ENCODE results near the gene CAPN2. TPM values are rescaled to one million over a fixed set of nuclear protein-coding genes. Genes with fewer than 3 reads are reported as not detected.

Gene CAPN2
- total RNA-seq, 3 donors from 2014 or later (not counting 1 experiment from before 2014, with no cell fraction given): 228 to 275 (median 236) TPM

DNA sequence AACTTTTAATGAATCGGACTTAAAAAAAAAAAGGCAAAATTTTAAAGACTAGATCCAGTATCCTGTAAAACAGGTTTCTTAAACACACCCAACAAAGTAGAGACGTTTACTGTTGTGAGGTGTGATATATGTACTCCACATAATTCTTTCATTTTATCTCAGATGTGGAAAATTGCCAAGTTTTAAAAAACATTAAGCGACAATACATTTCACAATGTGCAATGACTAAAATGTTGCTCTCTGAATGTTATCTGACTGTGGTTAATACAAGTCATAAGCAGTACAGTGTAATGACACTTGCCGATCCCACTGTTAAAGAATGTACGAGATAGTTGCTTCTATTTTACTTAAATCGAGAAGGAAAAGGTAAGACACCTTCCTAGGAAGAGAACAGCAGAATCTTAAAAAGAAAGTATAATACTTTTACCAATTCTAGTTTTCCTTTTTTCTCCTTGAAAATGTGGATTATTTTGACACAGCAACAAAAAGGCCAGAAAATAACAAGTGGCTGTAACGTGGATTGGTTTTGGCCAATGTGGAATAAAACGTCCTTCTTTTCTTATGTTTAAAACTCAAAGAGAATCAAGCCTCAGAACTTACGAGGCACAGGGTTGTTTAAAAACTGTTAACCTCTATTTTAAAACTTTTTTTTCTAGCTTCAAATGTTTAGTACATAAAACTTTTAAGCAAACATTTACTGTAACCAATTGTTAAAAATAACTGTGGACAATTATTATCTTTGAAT, 82.0 kb downstream of the CAPN2 start:
- DNase-seq: no peak
- peaks cover 34% of the 10 kb centered on the region for H3K36me3 ChIP-seq (ENCODE audit: control insufficient read depth, insufficient read depth, low read length)
- H3K36me3 Mint-ChIP-seq: peaks cover 27% of the 10 kb centered on the region
- 92% methylated on average over 6 of the region's 9 CpGs for WGBS (ENCODE audit: insufficient coverage)
- no peaks in the 10 kb centered on the region for H3K9me3 Mint-ChIP-seq
- TF ChIP-seq CTCF (IDR thresholded peaks at IDR 0.05): no peak
- H3K4me3 ChIP-seq (ENCODE audit: low read length): no peak overlapping the region
- H3K27ac ChIP-seq (ENCODE audit: low read length): no peak overlapping the region
- no peaks in the 10 kb centered on the region for H3K9me3 ChIP-seq (ENCODE audit: control insufficient read depth, insufficient read depth, low read length)
- no peaks in the 10 kb centered on the region for H3K27me3 ChIP-seq (ENCODE audit: control insufficient read depth, insufficient read depth, low read length)
- H3K4me1 Mint-ChIP-seq: no peaks in the 10 kb centered on the region
- no peaks in the 10 kb centered on the region for H3K27me3 Mint-ChIP-seq (ENCODE audit: low read depth in 2 of 2)
- no peak for ATAC-seq
- H3K4me3 Mint-ChIP-seq: no peak overlapping the region
- no peak overlapping the region for H3K27ac Mint-ChIP-seq
- H3K4me1 ChIP-seq (ENCODE audit: control insufficient read depth, insufficient read depth, low read length): no peaks in the 10 kb centered on the region
- intact Hi-C loops (cut with micrococcal nuclease): no loop called here

DNA sequence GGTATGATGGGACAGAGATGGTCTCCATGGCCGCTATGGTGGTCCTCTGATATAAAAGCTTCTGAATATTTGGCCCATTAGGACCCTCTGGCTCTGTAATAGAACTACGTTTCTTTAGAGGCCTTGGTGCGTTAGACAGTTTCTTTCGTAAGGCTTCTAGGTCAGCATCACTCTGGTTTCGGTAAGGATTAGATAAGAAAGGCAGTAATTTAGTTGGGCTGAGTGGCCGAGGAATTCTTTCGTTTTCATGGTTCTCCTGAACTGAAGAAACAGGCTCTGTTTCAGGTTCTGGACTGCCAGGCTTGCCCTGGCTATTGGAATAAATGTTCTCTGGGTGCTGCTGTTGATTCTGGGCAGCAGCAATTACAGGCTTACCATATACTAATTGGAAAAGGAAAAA, 83.9 kb downstream of the CAPN2 start:
- Histone ChIP-seq H3K4me1 (ENCODE audit: control insufficient read depth, insufficient read depth, low read length) (no peaks in the 10 kb centered on the region), H3K27me3 (ENCODE audit: control insufficient read depth, insufficient read depth, low read length) (no peaks in the 10 kb centered on the region), H3K4me3 (ENCODE audit: low read length) (no peak overlapping the region), H3K27ac (ENCODE audit: low read length) (no peak overlapping the region), H3K36me3 (ENCODE audit: control insufficient read depth, insufficient read depth, low read length) (peaks cover 42% of the 10 kb centered on the region), H3K9me3 (ENCODE audit: control insufficient read depth, insufficient read depth, low read length) (no peaks in the 10 kb centered on the region)
- TF ChIP-seq CTCF (IDR thresholded peaks at IDR 0.05): no peak
- over 99% methylated on average over 7 of the region's 7 CpGs for WGBS (ENCODE audit: insufficient coverage)
- no peak for ATAC-seq
- Mint-ChIP-seq H3K36me3 (peaks cover 41% of the 10 kb centered on the region), H3K4me3 (no peak overlapping the region), H3K9me3 (no peaks in the 10 kb centered on the region), H3K27ac (no peak overlapping the region), H3K4me1 (no peaks in the 10 kb centered on the region), H3K27me3 (ENCODE audit: low read depth in 2 of 2) (no peaks in the 10 kb centered on the region)
- DNase-seq: no peak
- intact Hi-C loops (cut with micrococcal nuclease): no loop called here

- H3K27ac Mint-ChIP-seq: no peak overlapping the region
- H3K36me3 ChIP-seq (ENCODE audit: control insufficient read depth, insufficient read depth, low read length): peaks cover 61% of the 10 kb centered on the region
These were observed 89.7 kb downstream of the CAPN2 start for GRCh38 chr1:223802032-223802431.

More at GRCh38 chr1:223802032-223802431, 89.7 kb downstream of the CAPN2 start:
- H3K27me3 Mint-ChIP-seq (ENCODE audit: low read depth in 2 of 2): no peaks in the 10 kb centered on the region
- Histone ChIP-seq H3K27me3 (ENCODE audit: control insufficient read depth, insufficient read depth, low read length) (no peaks in the 10 kb centered on the region), H3K4me1 (ENCODE audit: control insufficient read depth, insufficient read depth, low read length) (no peaks in the 10 kb centered on the region), H3K27ac (ENCODE audit: low read length) (no peak overlapping the region), H3K9me3 (ENCODE audit: control insufficient read depth, insufficient read depth, low read length) (no peaks in the 10 kb centered on the region), H3K4me3 (ENCODE audit: low read length) (no peak overlapping the region)
- ATAC-seq (no peak), DNase-seq (no peak)
- no peaks in the 10 kb centered on the region for H3K9me3 Mint-ChIP-seq
- WGBS (ENCODE audit: insufficient coverage): 90% methylated on average over 7 of the region's 7 CpGs
- H3K4me1 Mint-ChIP-seq: no peaks in the 10 kb centered on the region
- H3K36me3 Mint-ChIP-seq: peaks cover 50% of the 10 kb centered on the region
- TF ChIP-seq CTCF (IDR thresholded peaks at IDR 0.05): no peak
- intact Hi-C loops (cut with micrococcal nuclease): no loop called here
- no peak overlapping the region for H3K4me3 Mint-ChIP-seq

Measured in natural killer cell (primary cell).